Retinal pigment epithelial cell (primary cell): ENCODE measurements around the gene GASK1A.
A peak's percentile ranks its signal among the peaks of the same experiment; 100 is the strongest.

Experiments used
- DNase-seq: peaks from one replicate; pipeline ENCODE4 v3.0.0-alpha.2; 2010; ENCODE audit warnings: low read depth
- H3K4me3 ChIP-seq: 2 replicates; pipeline ENCODE4 v1.5.1; 2011; ENCODE audit warnings: mild to moderate bottlenecking, low read length, control low read depth, moderate library complexity
- TF ChIP-seq, protein P1 (sequence below): conservative IDR thresholded peaks from 2 replicates; pipeline ENCODE4 v1.5.1; 2011; ENCODE audit warnings: low read depth, low read length, control low read depth, inconsistent platforms

The GASK1A gene

DNA sequence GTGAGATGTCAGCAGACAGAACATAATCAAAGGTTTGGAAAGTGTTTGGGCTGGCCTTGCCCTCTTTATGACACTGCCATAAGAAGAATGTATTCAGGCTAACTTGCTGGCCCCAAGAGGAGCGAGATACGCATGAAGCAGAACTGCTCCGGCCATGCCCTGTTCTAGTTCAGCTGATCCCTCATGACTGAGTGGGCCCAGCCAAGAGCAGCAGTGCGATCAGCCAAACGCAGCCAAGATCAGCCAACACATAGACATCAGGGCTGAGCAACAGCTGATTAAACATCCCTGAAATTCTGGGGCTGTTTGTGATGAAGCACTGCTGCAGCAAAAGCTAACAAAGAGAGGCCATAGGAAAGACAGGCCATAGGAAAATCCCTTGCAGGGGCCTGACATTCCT, 102.7 kb downstream of the GASK1A start:
- H3K4me3 ChIP-seq, result no peak overlapping the region
- no peak for DNase-seq
- TF ChIP-seq, protein P1, sequence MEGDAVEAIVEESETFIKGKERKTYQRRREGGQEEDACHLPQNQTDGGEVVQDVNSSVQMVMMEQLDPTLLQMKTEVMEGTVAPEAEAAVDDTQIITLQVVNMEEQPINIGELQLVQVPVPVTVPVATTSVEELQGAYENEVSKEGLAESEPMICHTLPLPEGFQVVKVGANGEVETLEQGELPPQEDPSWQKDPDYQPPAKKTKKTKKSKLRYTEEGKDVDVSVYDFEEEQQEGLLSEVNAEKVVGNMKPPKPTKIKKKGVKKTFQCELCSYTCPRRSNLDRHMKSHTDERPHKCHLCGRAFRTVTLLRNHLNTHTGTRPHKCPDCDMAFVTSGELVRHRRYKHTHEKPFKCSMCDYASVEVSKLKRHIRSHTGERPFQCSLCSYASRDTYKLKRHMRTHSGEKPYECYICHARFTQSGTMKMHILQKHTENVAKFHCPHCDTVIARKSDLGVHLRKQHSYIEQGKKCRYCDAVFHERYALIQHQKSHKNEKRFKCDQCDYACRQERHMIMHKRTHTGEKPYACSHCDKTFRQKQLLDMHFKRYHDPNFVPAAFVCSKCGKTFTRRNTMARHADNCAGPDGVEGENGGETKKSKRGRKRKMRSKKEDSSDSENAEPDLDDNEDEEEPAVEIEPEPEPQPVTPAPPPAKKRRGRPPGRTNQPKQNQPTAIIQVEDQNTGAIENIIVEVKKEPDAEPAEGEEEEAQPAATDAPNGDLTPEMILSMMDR, result no peak

DNA sequence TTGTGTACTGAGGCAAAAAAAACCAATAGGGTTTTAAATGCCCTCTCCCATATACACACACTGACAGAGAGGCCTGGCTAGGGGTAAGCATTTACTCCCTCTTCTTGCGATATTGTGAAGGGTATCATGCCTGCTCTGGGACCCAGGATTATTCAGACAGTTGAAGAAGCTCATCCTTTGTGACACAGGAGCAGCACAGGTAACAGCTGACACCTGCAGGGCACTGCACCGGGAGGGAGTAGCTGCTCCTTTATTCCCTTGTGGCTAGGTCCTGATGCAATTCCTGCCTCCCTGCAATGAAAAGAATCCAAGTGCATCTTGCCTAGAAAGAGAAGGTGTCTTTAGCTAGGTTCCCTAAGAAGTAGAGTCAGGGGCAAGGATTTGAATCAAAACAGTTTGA, 103.3 kb downstream of the GASK1A start:
- H3K4me3 ChIP-seq, result no peak overlapping the region
- no peak for DNase-seq

DNA sequence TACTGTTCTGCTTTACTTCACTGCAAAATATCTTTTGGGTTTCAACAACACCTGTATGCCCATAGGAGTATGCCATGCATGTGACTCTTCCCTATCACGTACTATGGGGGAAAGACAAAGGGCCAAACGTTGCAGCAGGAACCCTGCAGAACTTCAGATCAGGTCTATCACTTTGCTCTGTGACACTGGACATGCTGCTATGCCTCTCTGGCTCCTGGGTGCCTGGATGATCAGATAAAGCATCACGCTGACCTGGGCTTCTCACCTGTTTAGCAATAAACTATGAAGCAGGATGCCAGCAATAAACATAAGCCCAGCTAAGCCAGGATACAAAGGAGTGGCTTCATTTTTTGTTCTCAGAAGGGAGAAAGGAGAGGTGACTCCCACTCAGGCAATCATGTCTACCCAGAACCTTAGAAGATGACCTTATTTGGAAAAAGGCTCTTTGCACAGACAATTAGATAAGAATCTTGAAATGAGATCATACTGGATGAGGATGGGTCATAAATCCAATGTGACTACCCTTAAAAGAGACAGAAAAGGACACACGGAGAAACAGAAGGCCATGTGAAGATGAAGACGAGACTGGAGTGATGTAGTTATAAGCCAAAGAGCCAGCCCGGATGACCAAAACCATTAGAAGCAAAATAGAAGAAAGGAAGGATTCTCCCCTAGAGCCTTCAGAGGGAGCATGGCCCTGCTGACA, 107.5 kb downstream of the GASK1A start:
- no peak overlapping the region for H3K4me3 ChIP-seq
- DNase-seq, result no peak
- TF ChIP-seq, protein P1, result no peak

More for the DNA sequence above, 103.3 kb downstream of the GASK1A start:
- TF ChIP-seq, protein P1, result no peak

DNA sequence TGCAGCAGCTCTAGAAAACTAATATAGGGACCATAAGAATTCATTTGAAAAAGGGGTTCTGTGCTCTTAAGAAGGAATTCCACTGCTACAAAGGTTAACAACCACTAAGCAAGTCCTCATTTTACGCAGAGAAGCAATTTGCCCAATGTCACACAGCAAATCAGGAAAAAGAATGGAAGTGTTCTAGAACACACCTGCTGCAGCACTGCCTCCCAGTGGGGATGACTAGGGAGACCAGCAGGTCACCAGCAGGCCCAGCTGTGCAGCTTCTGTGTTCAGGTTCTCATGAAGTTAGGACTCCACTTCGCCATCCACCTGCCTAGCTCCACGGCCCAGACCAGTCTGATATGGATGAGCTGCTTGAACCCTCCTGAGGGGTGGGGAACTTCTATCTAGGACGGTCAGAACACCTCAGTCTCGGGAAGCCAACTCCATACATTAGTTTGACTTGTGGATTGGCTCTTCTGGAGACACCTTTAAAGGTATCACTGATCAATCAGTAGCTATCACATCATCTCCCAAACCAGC, 108.2 kb downstream of the GASK1A start:
- TF ChIP-seq, protein P1, result peak; percentile 10
- H3K4me3 ChIP-seq, result no peak overlapping the region
- DNase-seq, result no peak

DNA sequence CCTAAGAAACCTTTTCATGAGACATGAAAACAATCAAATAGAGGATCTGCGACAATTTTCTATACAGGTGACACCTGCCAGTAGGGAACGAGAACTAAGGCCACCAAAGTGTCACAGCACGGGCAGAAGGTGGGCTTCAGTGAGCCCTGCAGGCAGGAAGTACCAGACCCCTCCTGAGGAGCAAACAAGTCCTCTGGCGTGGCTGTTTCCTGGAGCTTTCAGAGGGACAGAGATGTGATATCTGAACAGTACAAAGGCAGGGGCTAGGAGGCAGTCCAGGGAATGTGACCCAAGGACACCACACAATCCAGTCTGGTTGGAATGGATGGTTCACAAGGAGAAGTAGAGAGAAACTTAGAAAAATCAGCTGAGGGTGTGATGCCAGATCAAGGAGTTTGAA, 110.0 kb downstream of the GASK1A start:
- H3K4me3 ChIP-seq, result no peak overlapping the region
- no peak for DNase-seq
- TF ChIP-seq, protein P1, result no peak

DNA sequence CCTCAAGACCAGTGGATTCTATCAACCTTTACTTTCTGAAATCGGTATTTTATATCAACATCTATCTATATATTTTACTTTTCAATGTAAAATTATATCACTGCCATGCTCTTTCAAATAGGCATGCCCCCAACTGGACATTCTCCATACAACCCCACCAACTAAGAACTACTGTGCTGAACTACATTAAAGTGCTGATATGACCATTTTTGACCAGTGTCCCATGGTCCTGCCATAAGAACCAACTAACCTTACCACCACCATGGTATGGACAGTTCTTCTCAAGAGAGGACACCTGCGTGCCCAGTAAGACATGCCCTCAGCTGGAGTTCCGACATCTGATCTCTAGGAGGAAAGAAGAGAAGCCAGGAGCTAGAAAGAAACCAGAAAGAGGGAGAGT, 111.1 kb downstream of the GASK1A start:
- TF ChIP-seq, protein P1, result no peak
- H3K4me3 ChIP-seq, result no peak overlapping the region
- DNase-seq, result no peak

DNA sequence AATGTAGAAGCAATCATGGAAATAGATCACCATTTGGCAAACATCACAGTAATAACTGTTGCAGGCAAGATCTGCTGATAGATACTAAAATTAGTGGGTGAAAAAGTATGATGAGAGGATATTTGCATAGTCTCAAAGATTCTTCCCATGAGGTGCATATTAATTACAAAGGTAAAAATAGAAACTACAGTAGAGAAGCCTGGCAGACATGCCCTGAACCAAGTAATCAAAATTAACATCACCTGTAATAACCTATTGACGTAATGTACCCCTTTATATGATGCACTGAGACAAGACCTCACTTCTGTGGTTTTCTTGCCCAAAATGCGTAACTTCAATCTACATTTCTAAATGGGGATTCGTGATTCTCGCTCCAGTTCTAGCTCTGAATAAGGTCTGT, 112.4 kb downstream of the GASK1A start:
- TF ChIP-seq, protein P1, result no peak
- DNase-seq, result no peak
- H3K4me3 ChIP-seq, result no peak overlapping the region
